ENCODE results near the gene GALNT13.

DNA sequence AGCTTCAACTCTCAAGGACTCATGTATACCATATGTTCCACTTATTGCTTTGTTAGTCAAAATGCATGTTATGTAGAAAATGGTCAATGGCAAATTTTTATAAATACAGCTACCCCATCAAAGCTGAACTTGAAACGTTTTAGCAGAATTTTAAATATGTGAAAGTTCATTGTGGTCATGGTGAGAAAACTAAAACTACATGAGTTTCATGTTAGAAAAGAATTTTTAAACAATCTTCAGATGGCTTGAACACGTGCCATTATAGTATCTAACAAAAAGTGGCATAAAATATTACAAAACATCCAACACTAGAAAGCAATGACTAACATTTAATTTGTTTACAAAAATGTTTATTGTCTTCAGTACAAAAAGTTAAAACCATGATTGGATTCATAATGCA lies 580.7 kb downstream of the GALNT13 start:
- TF ChIP-seq, protein P1, sequence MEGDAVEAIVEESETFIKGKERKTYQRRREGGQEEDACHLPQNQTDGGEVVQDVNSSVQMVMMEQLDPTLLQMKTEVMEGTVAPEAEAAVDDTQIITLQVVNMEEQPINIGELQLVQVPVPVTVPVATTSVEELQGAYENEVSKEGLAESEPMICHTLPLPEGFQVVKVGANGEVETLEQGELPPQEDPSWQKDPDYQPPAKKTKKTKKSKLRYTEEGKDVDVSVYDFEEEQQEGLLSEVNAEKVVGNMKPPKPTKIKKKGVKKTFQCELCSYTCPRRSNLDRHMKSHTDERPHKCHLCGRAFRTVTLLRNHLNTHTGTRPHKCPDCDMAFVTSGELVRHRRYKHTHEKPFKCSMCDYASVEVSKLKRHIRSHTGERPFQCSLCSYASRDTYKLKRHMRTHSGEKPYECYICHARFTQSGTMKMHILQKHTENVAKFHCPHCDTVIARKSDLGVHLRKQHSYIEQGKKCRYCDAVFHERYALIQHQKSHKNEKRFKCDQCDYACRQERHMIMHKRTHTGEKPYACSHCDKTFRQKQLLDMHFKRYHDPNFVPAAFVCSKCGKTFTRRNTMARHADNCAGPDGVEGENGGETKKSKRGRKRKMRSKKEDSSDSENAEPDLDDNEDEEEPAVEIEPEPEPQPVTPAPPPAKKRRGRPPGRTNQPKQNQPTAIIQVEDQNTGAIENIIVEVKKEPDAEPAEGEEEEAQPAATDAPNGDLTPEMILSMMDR (conservative IDR thresholded peaks at IDR 0.05; ENCODE audit: low read length): no peak
- no peak for TF ChIP-seq EZH2phosphoT487 (IDR thresholded peaks at IDR 0.05; ENCODE audit: borderline replicate concordance, low read depth, low read length)

Data from OCI-LY7 (cell line).